ENCODE measurements around the gene BMAL1.
"Not testable (repeated sequence)": the region's sequence is repeated elsewhere in the genome, so short reads cannot be mapped to it uniquely, and the experiment has no call there.

BMAL1 gene

GRCh38 chr11:13391217-13391616 is 113.6 kb downstream of the BMAL1 start:
- DNase-seq: no peak

- DNase-seq: not testable (repeated sequence)
These were observed 120.7 kb downstream of the BMAL1 start for GRCh38 chr11:13398335-13398734.

- no peak for DNase-seq
These were observed 127.6 kb downstream of the BMAL1 start for GRCh38 chr11:13405220-13405619.

- DNase-seq: no peak
These were observed 137.6 kb downstream of the BMAL1 start for GRCh38 chr11:13415201-13415600.

DNA sequence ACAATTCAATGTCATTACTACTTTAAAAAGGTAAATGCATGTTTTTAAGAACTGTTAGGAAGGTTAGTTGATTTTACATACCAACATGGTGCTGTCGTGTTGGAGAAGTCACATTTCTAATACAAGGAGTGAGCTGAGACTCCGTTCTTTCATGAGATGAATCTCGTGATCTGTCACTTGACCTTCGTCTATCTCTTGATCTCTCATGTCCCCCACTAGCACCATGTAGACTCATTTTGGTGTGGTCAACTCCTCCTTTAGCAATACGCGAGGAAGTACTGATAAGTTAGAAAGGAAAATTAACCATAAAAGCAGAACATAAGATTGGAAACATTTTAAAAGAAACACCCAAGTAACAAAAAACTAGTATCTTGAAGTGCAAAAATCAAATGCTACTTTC is 144.0 kb downstream of the BMAL1 start:
- no peak for DNase-seq

DNA sequence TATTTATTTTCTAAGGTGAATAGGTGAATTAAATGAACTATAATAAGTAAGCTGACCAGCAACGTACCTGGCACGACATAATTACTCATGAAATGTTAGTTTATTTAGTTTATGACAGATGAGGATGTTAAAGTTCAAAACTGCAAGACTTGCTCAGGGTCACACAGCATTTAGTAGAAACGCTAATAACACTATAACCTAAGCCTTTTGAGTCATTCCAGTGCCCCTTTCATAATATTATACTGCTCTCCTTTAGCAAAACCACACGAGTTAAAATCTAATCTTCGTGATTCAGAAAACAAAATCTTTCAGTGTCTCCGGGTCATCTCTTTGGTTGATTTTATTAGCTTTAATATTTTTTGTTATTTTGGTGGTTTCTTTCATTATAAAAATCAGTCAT is 145.8 kb downstream of the BMAL1 start:
- no peak for DNase-seq

DNA sequence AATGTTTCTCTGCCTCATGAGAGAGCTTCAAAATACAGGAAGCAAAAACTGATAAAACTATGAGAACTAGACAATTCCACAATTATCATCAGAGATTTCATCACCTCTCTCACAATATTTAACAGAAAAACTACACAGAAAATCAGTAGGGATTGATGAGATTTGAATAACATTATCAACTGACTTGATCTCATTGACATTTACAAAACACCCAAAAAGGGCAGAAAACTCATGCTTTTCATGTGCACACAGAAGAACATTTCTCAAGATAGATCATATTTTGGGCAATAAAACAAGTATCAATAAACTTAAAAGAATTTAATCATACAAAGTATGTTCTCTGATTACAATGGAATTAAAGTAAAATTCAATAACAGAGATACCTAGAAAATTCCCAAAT is 149.8 kb downstream of the BMAL1 start:
- no peak for DNase-seq

GRCh38 chr11:13429288-13429687 is 151.7 kb downstream of the BMAL1 start:
- DNase-seq: no peak

DNA sequence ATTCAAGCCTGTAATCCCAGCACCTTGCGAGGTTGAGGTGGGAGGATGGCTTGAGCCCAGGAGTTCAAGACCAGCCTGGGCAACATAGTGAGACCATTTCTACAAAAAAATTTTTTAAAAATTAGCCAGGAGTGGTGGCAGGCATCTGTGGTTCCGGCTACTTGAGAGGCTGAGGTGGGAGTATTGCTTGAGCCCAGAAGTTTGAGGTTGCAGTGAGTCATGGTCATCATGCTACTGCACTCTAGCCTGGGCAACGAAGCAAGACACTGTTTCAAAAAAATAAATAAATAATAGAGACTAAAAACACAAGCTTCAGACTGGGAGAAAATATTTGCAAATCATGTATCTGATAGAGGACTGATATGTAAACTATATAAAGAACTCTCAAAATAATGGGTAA is 152.2 kb downstream of the BMAL1 start:
- DNase-seq: no peak

GRCh38 chr11:13433437-13433836 is 155.8 kb downstream of the BMAL1 start:
- DNase-seq: no peak

- no peak for DNase-seq
These were observed 156.9 kb downstream of the BMAL1 start for GRCh38 chr11:13434247-13435205.

DNA sequence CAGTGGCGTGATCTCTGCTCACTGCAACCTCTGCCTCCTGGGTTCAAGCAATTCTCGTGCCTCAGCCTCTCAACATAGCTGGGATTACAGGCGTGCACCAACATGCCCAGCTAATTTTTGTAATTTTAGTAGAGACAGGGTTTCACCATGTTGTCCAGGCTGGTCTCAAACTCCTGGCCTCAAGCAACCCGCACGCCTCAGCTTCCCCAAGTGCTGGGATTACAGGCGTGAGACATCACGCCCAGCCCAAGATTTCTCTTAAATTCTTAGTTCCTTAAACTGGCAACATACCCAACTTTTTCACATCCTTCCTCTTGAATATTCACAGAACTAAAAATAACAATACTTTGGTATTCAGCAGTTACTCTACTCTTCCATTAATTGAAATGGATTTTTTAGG is 159.2 kb downstream of the BMAL1 start:
- not testable (repeated sequence) for DNase-seq

Data from NCI-H1048 (cell line).